Activated B cell treated with CpG ODN at 0.5 μM for 24 hours (primary cell): ENCODE data around the gene TEN1. TPM values are rescaled to one million over a fixed set of nuclear protein-coding genes. Genes with fewer than 3 reads are reported as not detected.
"Not testable (repeated sequence)": the region's sequence is repeated elsewhere in the genome, so short reads cannot be mapped to it uniquely, and the experiment has no call there.

Source experiments
- ATAC-seq: fragments of 200-7000 bp; cut with Tn5 transposase; one replicate; pipeline ENCODE4 v1.10.0; 2021; ENCODE audit warnings: low read depth, mild to moderate bottlenecking, moderate library complexity
- CTCF ChIA-PET: fragments of 350-600 bp; sonication (Branson Sonifier 250); formaldehyde crosslinking; loops from one replicate; lab custom pipeline; 2021; ENCODE audit warnings: antibody characterized with exemption; lab: Charles Lee
- POLR2A ChIA-PET: fragments of 350-600 bp; sonication (Branson Sonifier 250); formaldehyde crosslinking; loops from one replicate; lab custom pipeline; 2021; ENCODE audit warnings: antibody characterized with exemption; lab: Charles Lee
- DNase-seq: peaks from one replicate; pipeline ENCODE4 v3.0.0; 2022
- H3K27ac Mint-ChIP-seq: one replicate; pipeline ENCODE4 v1.8.0; 2020; ENCODE audit warnings: mixed read lengths
- H3K27me3 Mint-ChIP-seq: one replicate; pipeline ENCODE4 v1.8.0; 2021; ENCODE audit warnings: mixed read lengths
- H3K36me3 Mint-ChIP-seq: one replicate; pipeline ENCODE4 v1.8.0; 2021; ENCODE audit warnings: low read depth, mixed read lengths
- H3K4me1 Mint-ChIP-seq: one replicate; pipeline ENCODE4 v1.8.0; 2021; ENCODE audit warnings: mixed read lengths
- H3K4me3 Mint-ChIP-seq: one replicate; pipeline ENCODE4 v1.8.0; 2020; ENCODE audit warnings: mild to moderate bottlenecking, mixed read lengths
- H3K9me3 Mint-ChIP-seq: one replicate; pipeline ENCODE4 v1.8.0; 2020; ENCODE audit warnings: mixed read lengths
- CTCF ChIP-seq: fragments of 200-600 bp; IDR thresholded peaks from one replicate; pipeline ENCODE4 v1.8.0; 2022; ENCODE audit warnings: antibody characterized with exemption, mild to moderate bottlenecking
- intact Hi-C: fragments of 100-400 bp; cut with micrococcal nuclease; formaldehyde crosslinking; loops from one replicate; pipeline ENCODE4 v1.15.1; 2024
- total RNA-seq: library from RNA; stranded (reverse); gene quantifications from 2 replicates; pipeline ENCODE4 v1.2.3, GENCODE V29; 2022

Gene TEN1
- total RNA-seq, 1 donor from 2014 or later: 22.7 TPM

- Mint-ChIP-seq H3K4me1 (peaks cover 13% of the 10 kb centered on the region), H3K4me3 (no peak overlapping the region), H3K27me3 (no peaks in the 10 kb centered on the region), H3K27ac (no peak overlapping the region), H3K36me3 (peaks cover 8% of the 10 kb centered on the region), H3K9me3 (no peaks in the 10 kb centered on the region)
- ChIA-PET CTCF (interaction anchor here (0.8 kb wide), 1 partner anchor 36 kb away, joined by 3 read pairs; no protein-coding TSS in a partner anchor), POLR2A (no interaction called here)
- ATAC-seq: no peak
- DNase-seq: no peak
- intact Hi-C loops: no loop called here
- no peak for TF ChIP-seq CTCF
These were observed 13.6 kb upstream of the TEN1 start for GRCh38 chr17:75965468-75965867.

GRCh38 chr17:75969044-75969443 lies 10.0 kb upstream of the TEN1 start:
- ATAC-seq, CTCF ChIA-PET, H3K4me1 Mint-ChIP-seq, intact Hi-C loops, H3K27ac Mint-ChIP-seq, H3K4me3 Mint-ChIP-seq, H3K9me3 Mint-ChIP-seq, DNase-seq, H3K27me3 Mint-ChIP-seq: not testable (repeated sequence)
- POLR2A ChIA-PET: interaction anchor here (0.6 to 0.8 kb wide), 2 partner anchors 77 to 111 kb away, joined by 4 to 8 read pairs; no protein-coding TSS in a partner anchor
- H3K36me3 Mint-ChIP-seq: peaks cover 19% of the 10 kb centered on the region

- Mint-ChIP-seq H3K9me3 (no peaks in the 10 kb centered on the region), H3K27me3 (no peaks in the 10 kb centered on the region), H3K4me3 (no peak overlapping the region), H3K4me1 (peaks cover 7% of the 10 kb centered on the region), H3K36me3 (peaks cover 20% of the 10 kb centered on the region), H3K27ac (no peak overlapping the region)
- DNase-seq: no peak
- intact Hi-C loops: no loop called here
- ChIA-PET POLR2A (interaction anchor here (0.8 kb wide), 1 partner anchor 76 kb away, joined by 8 read pairs; no protein-coding TSS in a partner anchor), CTCF (no interaction called here)
- ATAC-seq: no peak
- no peak for TF ChIP-seq CTCF
These were observed 9.0 kb upstream of the TEN1 start for GRCh38 chr17:75970011-75970523.

DNA sequence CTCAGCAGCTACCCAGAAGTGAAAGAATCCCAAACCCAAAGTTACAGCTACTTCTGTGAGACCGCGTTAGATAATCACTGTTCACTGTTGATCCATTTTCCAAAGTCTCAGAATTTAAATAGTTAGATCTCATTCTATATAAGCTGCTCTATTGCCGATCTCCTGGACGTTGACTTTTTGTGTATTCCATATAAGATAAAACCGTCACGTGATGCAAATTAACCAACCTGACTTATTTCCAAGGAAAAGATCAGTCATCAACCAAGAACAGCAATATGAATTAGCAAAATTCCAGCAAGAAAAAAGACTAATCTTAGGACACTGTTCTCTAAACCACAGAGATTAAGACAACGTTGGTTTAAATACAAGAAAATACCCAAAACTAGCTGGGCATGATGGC lies 8.4 kb upstream of the TEN1 start:
- intact Hi-C loops: no loop called here
- ATAC-seq (no peak), DNase-seq (no peak)
- Mint-ChIP-seq H3K36me3 (peaks cover 21% of the 10 kb centered on the region), H3K9me3 (no peaks in the 10 kb centered on the region), H3K4me1 (peaks cover 8% of the 10 kb centered on the region), H3K27ac (no peak overlapping the region), H3K4me3 (no peak overlapping the region), H3K27me3 (no peaks in the 10 kb centered on the region)
- ChIA-PET CTCF (no interaction called here), POLR2A (interaction anchor here (0.6 kb wide), 1 partner anchor 51 kb away, joined by 3 read pairs; no protein-coding TSS in a partner anchor)
- no peak for TF ChIP-seq CTCF

DNA sequence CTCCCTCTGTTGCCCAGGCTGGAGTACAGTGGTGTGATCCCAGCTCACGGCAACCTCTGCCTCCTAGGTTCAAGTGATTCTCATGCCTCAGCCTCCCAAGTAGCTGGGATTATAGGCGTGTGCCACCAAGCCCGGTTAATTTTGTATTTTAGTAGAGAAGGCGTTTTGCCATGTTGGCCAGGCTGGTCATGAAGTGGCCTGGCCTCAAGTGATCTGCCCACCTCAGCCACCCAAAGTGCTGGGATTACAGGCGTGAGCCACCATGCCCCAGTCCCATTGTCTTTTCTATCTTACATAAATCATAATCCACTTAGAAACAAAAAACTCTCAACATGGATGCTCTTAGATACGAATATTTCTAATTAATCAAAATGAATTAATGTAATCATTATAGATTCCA lies 3.9 kb upstream of the TEN1 start:
- POLR2A ChIA-PET: interaction anchor here (0.9 kb wide), 1 partner anchor 128 kb away, joined by 5 read pairs; the partner anchor contains the start of gene EXOC7
- H3K27ac Mint-ChIP-seq, H3K4me3 Mint-ChIP-seq, ATAC-seq, H3K27me3 Mint-ChIP-seq, DNase-seq, H3K9me3 Mint-ChIP-seq, CTCF ChIA-PET, intact Hi-C loops: not testable (repeated sequence)
- H3K4me1 Mint-ChIP-seq: peaks cover 28% of the 10 kb centered on the region
- H3K36me3 Mint-ChIP-seq: peaks cover 29% of the 10 kb centered on the region

DNA sequence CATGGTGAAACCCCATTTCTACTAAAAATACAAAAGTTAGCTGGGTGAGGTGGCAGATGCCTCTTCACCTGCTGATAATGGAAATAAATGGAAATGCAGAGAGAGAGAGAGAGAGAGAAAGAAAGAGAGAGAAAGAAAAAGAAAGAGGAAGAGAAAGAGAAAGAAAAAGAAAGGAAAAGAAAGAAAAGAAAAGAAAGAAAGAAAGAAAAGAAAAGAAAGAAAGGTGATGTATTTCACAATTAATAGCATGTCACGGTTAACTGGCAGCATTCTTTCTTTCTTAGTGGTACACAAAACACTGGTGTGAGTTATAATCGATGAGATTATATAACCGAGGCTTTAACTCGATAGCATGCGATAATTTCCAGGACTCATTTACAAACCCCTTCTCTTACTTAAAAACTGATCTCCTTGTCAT lies 3.3 kb upstream of the TEN1 start:
- POLR2A ChIA-PET: no interaction called here
- no peak for ATAC-seq
- no peaks in the 10 kb centered on the region for H3K9me3 Mint-ChIP-seq
- no peaks in the 10 kb centered on the region for H3K27me3 Mint-ChIP-seq
- no peak for TF ChIP-seq CTCF
- peaks cover 33% of the 10 kb centered on the region for H3K4me1 Mint-ChIP-seq
- no peak overlapping the region for H3K4me3 Mint-ChIP-seq
- no peak overlapping the region for H3K27ac Mint-ChIP-seq
- DNase-seq: no peak
- CTCF ChIA-PET: no interaction called here
- intact Hi-C loops: no loop called here
- peaks cover 27% of the 10 kb centered on the region for H3K36me3 Mint-ChIP-seq
